HEK293T (cell line): ENCODE data around the gene EPC1.

Source experiments
- CTBP1 ChIP-seq: fragments of 450-650 bp; IDR thresholded peaks from 2 replicates; pipeline ENCODE4 v1.6.1; 2016; ENCODE audit warnings: borderline replicate concordance
- ELF4 ChIP-seq: fragments of 450-650 bp; IDR thresholded peaks from 2 replicates; pipeline ENCODE4 v1.6.1; 2017; ENCODE audit warnings: antibody characterized with exemption
- FOXK2 ChIP-seq: fragments of 450-650 bp; IDR thresholded peaks from 2 replicates; pipeline ENCODE4 v1.6.1; 2016; ENCODE audit warnings: mild to moderate bottlenecking
- SP1 ChIP-seq: fragments of 450-650 bp; IDR thresholded peaks from 2 replicates; pipeline ENCODE4 v1.6.1; 2017
- SUZ12 ChIP-seq: fragments of 450-650 bp; IDR thresholded peaks from 2 replicates; pipeline ENCODE4 v1.6.1; 2016; ENCODE audit warnings: mild to moderate bottlenecking

DNA sequence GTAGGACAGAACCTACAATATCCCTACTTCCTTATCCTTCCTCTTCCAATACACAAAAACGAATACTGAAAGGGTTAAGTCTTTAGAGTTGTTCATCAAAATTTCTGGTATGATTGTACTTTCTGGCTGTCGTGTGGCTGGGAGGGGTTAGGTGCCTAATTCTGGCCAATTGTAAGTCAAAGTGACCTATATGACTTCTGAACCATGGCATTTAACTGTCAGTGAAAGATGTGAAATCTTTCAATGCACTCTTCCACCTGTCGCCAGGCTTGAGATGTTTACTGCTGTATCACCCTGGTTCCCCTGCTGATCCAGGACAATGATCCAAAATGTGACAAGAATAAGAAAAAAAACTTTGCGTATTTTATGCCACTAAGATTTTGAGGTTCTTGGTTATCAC, 20.8 kb downstream of the EPC1 start:
- TF ChIP-seq ELF4 (no peak), FOXK2 (no peak), SP1 (no peak), CTBP1 (no peak), SUZ12 (no peak)
